Measurements from ENCODE around the gene ERC1. TPM values are rescaled to one million over a fixed set of nuclear protein-coding genes. Genes with fewer than 3 reads are reported as not detected.

Gene ERC1
- total RNA-seq, result 10 to 100 TPM; 29.4 to 35.6 (median 33.2) TPM
- polyA plus RNA-seq, result 10 to 100 TPM in 1 of 3 donors, 1 to 10 TPM in 2; 4.0 to 14.0 (median 7.4) TPM
- long read RNA-seq, donor 1, partial matches to known transcripts, result 10 of 16 reads
- long read RNA-seq, donor 1, other reads (novel, unspliced or antisense), result 6 of 16 reads
- long read RNA-seq, donor 2, partial matches to known transcripts, result 10 of 20 reads
- long read RNA-seq, donor 2, other reads (novel, unspliced or antisense), result 10 of 20 reads

DNA sequence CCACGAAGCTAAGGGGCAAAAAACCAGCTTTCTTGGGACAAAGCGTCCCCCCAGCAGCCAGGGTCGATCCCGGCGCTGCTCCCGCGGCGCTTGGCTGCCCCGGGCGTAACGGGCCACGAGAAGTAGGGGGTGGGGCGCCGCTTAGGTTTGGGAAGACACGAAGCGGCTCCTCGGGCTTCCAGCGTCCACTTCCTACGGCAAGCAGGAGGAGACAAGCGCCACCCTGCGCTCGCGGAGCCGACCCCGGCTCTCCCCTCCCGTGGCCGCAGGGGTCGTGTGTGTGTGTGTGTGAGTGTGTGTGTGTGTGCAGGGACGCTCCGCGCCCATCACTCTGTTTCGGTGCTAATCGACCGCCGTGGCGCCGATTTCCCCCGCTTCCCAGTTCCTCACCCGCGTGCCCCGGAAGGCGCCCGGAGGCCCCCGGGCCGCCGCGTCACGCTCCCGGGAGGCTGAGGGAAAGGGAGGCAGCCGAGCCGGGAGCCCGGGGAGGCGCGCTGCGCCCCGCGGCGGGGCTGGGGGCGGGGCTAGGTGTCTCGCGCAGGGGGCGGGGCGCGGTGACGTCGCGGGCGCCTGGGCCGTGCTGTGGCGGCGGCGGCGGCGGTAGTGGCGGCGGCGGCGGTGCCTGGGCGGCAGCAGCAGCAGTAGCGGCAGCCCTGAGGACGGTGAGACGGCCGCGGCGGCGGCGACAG lies at the start of gene ERC1:
TSS of gene ERC1 (plus strand) at position 563 of the 689 bp plus-strand sequence. CDS start 36,681 bp downstream, outside the sequence.
- Histone ChIP-seq H3K36me3 (ENCODE audit: insufficient read depth in 1 of 2, low read depth in 1 of 2) (peaks cover 0 to 27% of the 10 kb centered on the region in 2 donors), H3K4me1 (peaks cover 32% of the 10 kb centered on the region), H3K9me3 (no peaks in the 10 kb centered on the region), H3K27me3 (ENCODE audit: insufficient read depth in 3 of 3, low read length in 2 of 3) (no peaks in the 10 kb centered on the region), H3K4me3 (peak within 1 kb of the TSS; percentile 94), H3K27ac (peak within 1 kb of the TSS; percentile 100)
- WGBS, 3 donors, result 1% methylated on average over 35 to 87 of the region's 87 CpGs
- TF ChIP-seq CTCF (IDR thresholded peaks at IDR 0.05), result no peak
- ATAC-seq (peak; percentile 92 to 93 (median 92)), DNase-seq (peak; percentile 92 to 94)
- intact Hi-C loops (cut with DNase I), result loop anchor here in 1 of 2 donors (5.0 kb wide), 1 partner anchor 101 kb away; no protein-coding TSS in a partner anchor

DNA sequence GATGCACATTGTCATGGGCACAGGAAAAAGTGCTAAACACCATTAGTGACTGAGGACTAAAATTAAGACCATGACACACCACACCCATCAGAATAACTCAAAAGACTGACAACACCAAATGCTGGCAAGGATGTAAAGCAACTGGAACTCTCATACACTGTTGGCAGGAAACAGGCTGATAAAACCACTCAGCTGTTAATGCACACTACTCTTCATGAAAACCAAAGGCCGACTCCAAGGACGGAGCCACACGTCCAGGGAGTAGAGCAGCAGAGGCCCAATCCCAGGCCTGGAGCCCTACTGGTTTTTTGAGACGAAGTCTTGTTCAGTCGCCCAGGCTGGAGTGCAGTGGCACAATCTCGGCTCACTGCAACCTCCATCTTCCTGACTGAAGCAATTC lies 48.0 kb upstream of the ERC1 start:
- intact Hi-C loops (cut with DNase I), result loop anchor here (10.0 kb wide), 2 partner anchors 188 to 298 kb away; partner anchors contain the start of gene WNK1 (in 1 of the 2)
- WGBS, 3 donors, result 25 to 52% (median 32%) methylated on average over 6 of the region's 6 CpGs
- Histone ChIP-seq H3K36me3 (ENCODE audit: insufficient read depth in 1 of 2, low read depth in 1 of 2) (peaks cover 3 to 30% of the 10 kb centered on the region in 2 donors), H3K27ac (peak overlapping the region; percentile 87), H3K27me3 (ENCODE audit: insufficient read depth in 3 of 3, low read length in 2 of 3) (no peaks in the 10 kb centered on the region), H3K9me3 (no peaks in the 10 kb centered on the region), H3K4me3 (peak overlapping the region; percentile 26), H3K4me1 (peaks cover 38% of the 10 kb centered on the region)
- no peak for TF ChIP-seq CTCF (IDR thresholded peaks at IDR 0.05)
- ATAC-seq, result peak; percentile 96 to 97 (median 96)
- peak in 1 of 2 donors; percentile 61 for DNase-seq

DNA sequence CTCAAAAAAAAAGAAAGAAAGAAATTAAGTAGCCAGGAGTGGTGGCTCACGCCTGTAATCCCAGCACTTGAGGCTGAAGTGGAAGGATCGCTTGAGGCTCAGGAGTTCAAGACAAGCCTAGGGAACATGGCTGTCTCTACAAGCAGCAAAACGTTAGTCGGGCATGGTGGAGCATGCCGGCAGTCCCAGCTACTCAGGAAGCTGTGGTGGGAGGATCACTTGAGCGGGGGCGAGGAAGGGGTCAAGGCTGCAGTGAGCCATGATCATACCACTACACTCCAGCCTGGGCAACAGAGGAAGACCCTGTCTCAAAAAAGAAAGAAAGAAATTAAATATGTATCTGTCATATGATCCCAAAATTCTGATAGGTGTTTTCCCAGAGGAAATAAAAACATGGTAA lies 46.8 kb upstream of the ERC1 start:
- WGBS, 3 donors, result 74 to 77% (median 76%) methylated on average over 7 of the region's 7 CpGs
- no peaks in the 10 kb centered on the region for H3K9me3 ChIP-seq
- peaks cover 3 to 24% of the 10 kb centered on the region in 2 donors for H3K36me3 ChIP-seq (ENCODE audit: insufficient read depth in 1 of 2, low read depth in 1 of 2)
- H3K27me3 ChIP-seq (ENCODE audit: insufficient read depth in 3 of 3, low read length in 2 of 3), result no peaks in the 10 kb centered on the region
- H3K4me1 ChIP-seq, result peaks cover 44% of the 10 kb centered on the region
- no peak overlapping the region for H3K4me3 ChIP-seq
- intact Hi-C loops (cut with DNase I), result loop anchor here (10.0 kb wide), 2 partner anchors 189 to 299 kb away; partner anchors contain the start of gene WNK1 (in 1 of the 2)
- ATAC-seq, result no peak
- no peak for DNase-seq
- no peak for TF ChIP-seq CTCF (IDR thresholded peaks at IDR 0.05)
- H3K27ac ChIP-seq, result peak overlapping the region; percentile 87

- intact Hi-C loops (cut with DNase I), result loop anchor here (10.0 kb wide), 2 partner anchors 191 to 301 kb away; partner anchors contain the start of gene WNK1 (in 1 of the 2)
- Histone ChIP-seq H3K27me3 (ENCODE audit: insufficient read depth in 3 of 3, low read length in 2 of 3) (no peaks in the 10 kb centered on the region), H3K4me3 (no peak overlapping the region), H3K4me1 (peaks cover 44% of the 10 kb centered on the region), H3K27ac (peak overlapping the region; percentile 97), H3K36me3 (ENCODE audit: insufficient read depth in 1 of 2, low read depth in 1 of 2) (peaks cover 3 to 16% of the 10 kb centered on the region in 2 donors), H3K9me3 (no peaks in the 10 kb centered on the region)
- ATAC-seq (no peak), DNase-seq (no peak)
- TF ChIP-seq CTCF (IDR thresholded peaks at IDR 0.05), result no peak
Measured at GRCh38 chr12:946212-946611, 44.8 kb upstream of the ERC1 start.
